Activated CD8-positive, alpha-beta memory T cell treated with anti-CD3 and anti-CD28 coated beads for 36 hours (primary cell): ENCODE data around the gene DHRS2. TPM values are rescaled to one million over a fixed set of nuclear protein-coding genes. Genes with fewer than 3 reads are reported as not detected.

Source experiments
- total RNA-seq, 2 experiments: library from RNA; stranded (reverse); gene quantifications; one replicate each; pipeline ENCODE4 v1.2.3, GENCODE V29; 2021

DHRS2 gene
- total RNA-seq, 2 experiments from 2014 or later: 3.0 to 3.5 TPM

Other genes with a start within 250 kb of the DHRS2 start
- gene MYH6, start 228.1 kb upstream of the DHRS2 start, total RNA-seq: not detected
- gene MYH7, start 200.7 kb upstream of the DHRS2 start, total RNA-seq: not detected
- 10 to 100 TPM; 71.0 to 74.1 TPM for gene NGDN, start 166.7 kb upstream of the DHRS2 start, total RNA-seq
- gene ZFHX2, start 84.6 kb upstream of the DHRS2 start, total RNA-seq: 1 to 10 TPM in 1 of 2 experiments, under 1 TPM in 1; 0.97 to 1.3 TPM
- gene THTPA, start 80.1 kb upstream of the DHRS2 start, total RNA-seq: 10 to 100 TPM; 11.3 to 13.1 TPM
- 100 to 1,000 TPM; 135 to 136 TPM for gene AP1G2, start 68.6 kb upstream of the DHRS2 start, total RNA-seq
- gene JPH4, start 57.6 kb upstream of the DHRS2 start, total RNA-seq: under 1 TPM; 0.52 to 0.65 TPM